Aorta (tissue), 5 donors: ENCODE results near the gene LRRK1. TPM values are rescaled to one million over a fixed set of nuclear protein-coding genes. Genes with fewer than 3 reads are reported as not detected.

ENCODE experiments used
- ATAC-seq: fragments of 200-7000 bp; cut with Tn5 transposase; one replicate; pipeline ENCODE4 v1.9.1; 2022; ENCODE audit warnings: moderate library complexity; ENCODE audit not compliant: low FRiP score
- DNase-seq, 2 donors: peaks; one replicate each; pipeline ENCODE4 v3.0.0-alpha.2; 2020
- H3K27ac ChIP-seq, 2 donors: one replicate each; pipeline ENCODE4 v1.5.1; 2013; ENCODE audit warnings: low read length in 2 of 2, mild to moderate bottlenecking in 2 of 2, moderate library complexity in 2 of 2, control low read depth in 1 of 2, inconsistent platforms in 1 of 2, low read depth in 1 of 2
- H3K27me3 ChIP-seq, 2 donors: one replicate each; pipeline ENCODE4 v1.6.1; 2013; ENCODE audit warnings: control low read depth in 1 of 2, low read length in 1 of 2, mild to moderate bottlenecking in 1 of 2, moderate library complexity in 1 of 2; ENCODE audit not compliant: insufficient read depth in 2 of 2, control insufficient read depth in 1 of 2
- H3K36me3 ChIP-seq, 2 donors: one replicate each; pipeline ENCODE4 v1.6.1; 2013; ENCODE audit warnings: control low read depth in 1 of 2, low read length in 1 of 2, mild to moderate bottlenecking in 1 of 2; ENCODE audit not compliant: insufficient read depth in 2 of 2, control insufficient read depth in 1 of 2
- H3K4me1 ChIP-seq, 2 donors: one replicate each; pipeline ENCODE4 v1.6.1; 2013; ENCODE audit warnings: low read length in 2 of 2, control low read depth in 1 of 2, mild to moderate bottlenecking in 1 of 2, moderate library complexity in 1 of 2; ENCODE audit not compliant: insufficient read depth in 2 of 2, control insufficient read depth in 1 of 2
- H3K4me3 ChIP-seq, 2 donors: one replicate each; pipeline ENCODE4 v1.5.1; 2013; ENCODE audit warnings: low read length in 2 of 2, control low read depth in 1 of 2, mild to moderate bottlenecking in 1 of 2
- H3K9me3 ChIP-seq: one replicate; pipeline ENCODE4 v1.6.1; 2013; ENCODE audit warnings: mild to moderate bottlenecking, low read length; ENCODE audit not compliant: control insufficient read depth
- WGBS, 2 donors: extraction: QIAGEN DNeasy Blood & Tissue Kit; methylation state at CpG; one replicate each; pipeline ENCODE4 v1.1.7; 2013; 5-methylcytosine and 5-hydroxymethylcytosine counted together
- intact Hi-C, 2 donors: fragments of 100-400 bp; cut with DNase I; formaldehyde crosslinking; loops; one replicate each; pipeline versions ENCODE4 v1.14.2 to v1.15.0; 2022
- polyA plus RNA-seq, 2 donors: library from polyadenylated mRNA; stranded (reverse); fragments of 200-250 nt; gene quantifications; one replicate each; pipeline ENCODE4 v1.2.3, GENCODE V29; 2013
- total RNA-seq, 2 donors: library from RNA; stranded (reverse); fragmentation: NEBNext Ultra II Directional; extraction: Animal tissue kit (Norgen Biotek cat#: 25700); gene quantifications; one replicate each; pipeline ENCODE4 v1.2.1, GENCODE V29; 2021
- donor health status: healthy with polysubstance abuse.
- donor health status: Bipolar disorder and iron deficiency.
- donor health status: DM: no; HTN: no; CAD: no.
- donor health status: DM: no; HTN: no; CAD: no.
- donor health status: DM: yes; HTN: yes; CAD: no.

LRRK1 gene
- total and polyA plus RNA-seq, 4 donors = 4.0 to 34.0 (median 13.3) TPM

GRCh38 chr15:101119181-101119580 lies 200.0 kb downstream of the LRRK1 start:
- ATAC-seq = no peak
- H3K27ac ChIP-seq = no peak overlapping the region
- no peaks in the 10 kb centered on the region for H3K4me1 ChIP-seq
- no peaks in the 10 kb centered on the region for H3K36me3 ChIP-seq
- intact Hi-C loops = no loop called here
- H3K9me3 ChIP-seq = no peaks in the 10 kb centered on the region
- 92% methylated on average over 2 of the region's 2 CpGs for WGBS, 2 donors
- DNase-seq = peak in 1 of 2 donors; percentile 36
- no peak overlapping the region for H3K4me3 ChIP-seq
- H3K27me3 ChIP-seq = no peaks in the 10 kb centered on the region

Other genes with a start within 250 kb of the LRRK1 start
- gene ALDH1A3, start 39.5 kb upstream of the LRRK1 start, total RNA-seq = 10 to 100 TPM in 1 of 2 donors, 1 to 10 TPM in 1; 7.0 to 19.0 TPM
- 1 to 10 TPM; 4.5 to 6.4 TPM for gene ALDH1A3, start 39.5 kb upstream of the LRRK1 start, polyA plus RNA-seq